CD14-positive monocyte (primary cell): Measurements from ENCODE around the gene TOM1. TPM values are rescaled to one million over a fixed set of nuclear protein-coding genes. Genes with fewer than 3 reads are reported as not detected.

Experiments used
- DNase-seq, 3 donors: peaks; one replicate each; pipeline ENCODE4 v3.0.0-alpha.2; 2011 to 2022
- H2AFZ ChIP-seq: 2 replicates; pipeline ENCODE4 v1.6.0; 2012; ENCODE audit warnings: mild to moderate bottlenecking, low read depth, low read length, inconsistent platforms; ENCODE audit not compliant: insufficient read depth, poor library complexity, severe bottlenecking
- H3K27ac ChIP-seq, 2 donors: 1 replicate in 1 of 2; 2 replicates in 1 of 2; pipeline ENCODE4 v1.5.1; 2012 to 2013; ENCODE audit warnings: low read length in 2 of 2, control low read depth in 1 of 2, inconsistent platforms in 1 of 2, low read depth in 1 of 2, mild to moderate bottlenecking in 1 of 2
- H3K27me3 ChIP-seq, 2 donors: one replicate each; pipeline versions ENCODE4 v1.6.0 to v1.6.1; 2011 to 2013; ENCODE audit warnings: low read length in 2 of 2; ENCODE audit not compliant: control insufficient read depth in 2 of 2, insufficient read depth in 2 of 2
- H3K36me3 ChIP-seq, 2 donors: replicated peaks in 1 of 2; 1 replicate in 1 of 2; 2 replicates in 1 of 2; pipeline versions ENCODE4 v1.5.1 to v1.6.1; 2012 to 2013; ENCODE audit warnings: low read length in 2 of 2, control low read depth in 1 of 2, inconsistent platforms in 1 of 2, mild to moderate bottlenecking in 1 of 2; ENCODE audit not compliant: insufficient read depth in 2 of 2, control insufficient read depth in 1 of 2
- H3K4me1 ChIP-seq, 2 donors: 1 replicate in 1 of 2; 2 replicates in 1 of 2; pipeline versions ENCODE4 v1.5.1 to v1.6.1; 2012 to 2013; ENCODE audit warnings: low read length in 2 of 2, control low read depth in 1 of 2, inconsistent platforms in 1 of 2, mild to moderate bottlenecking in 1 of 2, moderate library complexity in 1 of 2; ENCODE audit not compliant: insufficient read depth in 2 of 2, control insufficient read depth in 1 of 2
- H3K4me2 ChIP-seq: replicated peaks from 2 replicates; pipeline ENCODE3; 2012; ENCODE audit warnings: low read length, moderate library complexity, mild to moderate bottlenecking; ENCODE audit not compliant: poor library complexity, severe bottlenecking; ENCODE audit errors: extremely low read depth
- H3K4me3 ChIP-seq, 3 experiments: fragments of 200-600 bp in 1 of 3; sonication (generic) in 1 of 3; replicated peaks in 1 of 3; 1 replicate in 2 of 3; 2 replicates in 1 of 3; pipeline ENCODE4 v1.5.1; 2011 to 2013; ENCODE audit warnings: low read length in 3 of 3, mild to moderate bottlenecking in 3 of 3, control low read depth in 2 of 3, low read depth in 2 of 3, inconsistent platforms in 1 of 3, moderate library complexity in 1 of 3
- H3K79me2 ChIP-seq: 2 replicates; pipeline ENCODE4 v1.6.0; 2012; ENCODE audit warnings: mild to moderate bottlenecking, control low read depth, inconsistent platforms, low read length, moderate library complexity; ENCODE audit not compliant: insufficient read depth
- H3K9ac ChIP-seq: 2 replicates; pipeline ENCODE4 v1.6.0; 2017; ENCODE audit warnings: low read length, mild to moderate bottlenecking; ENCODE audit not compliant: insufficient read depth, poor library complexity, severe bottlenecking
- H3K9me3 ChIP-seq, 2 donors: replicated peaks in 1 of 2; 1 replicate in 1 of 2; 2 replicates in 1 of 2; pipeline versions ENCODE4 v1.5.1 to v1.6.1; 2012 to 2013; ENCODE audit warnings: low read length in 2 of 2, control low read depth in 1 of 2; ENCODE audit not compliant: control insufficient read depth in 1 of 2, insufficient read depth in 1 of 2
- H4K20me1 ChIP-seq: 2 replicates; pipeline ENCODE4 v1.6.0; 2012; ENCODE audit warnings: mild to moderate bottlenecking, low read length, control low read depth, moderate library complexity; ENCODE audit not compliant: insufficient read depth
- H3K27ac Mint-ChIP-seq, 7 donors: one replicate each; pipeline ENCODE4 v1.8.0; 2020; ENCODE audit warnings: mild to moderate bottlenecking in 7 of 7, mixed read lengths in 7 of 7, moderate library complexity in 6 of 7, inconsistent platforms in 2 of 7
- H3K27me3 Mint-ChIP-seq, 3 donors: one replicate each; pipeline ENCODE4 v1.8.0; 2021 to 2022; ENCODE audit warnings: low read depth in 3 of 3, mild to moderate bottlenecking in 3 of 3, mixed read lengths in 3 of 3, moderate library complexity in 3 of 3, inconsistent platforms in 1 of 3
- H3K36me3 Mint-ChIP-seq, 2 donors: one replicate each; pipeline ENCODE4 v1.8.0; 2020; ENCODE audit warnings: mixed read lengths in 2 of 2, inconsistent platforms in 1 of 2, mild to moderate bottlenecking in 1 of 2
- H3K4me1 Mint-ChIP-seq: one replicate; pipeline ENCODE4 v1.8.0; 2020; ENCODE audit warnings: mild to moderate bottlenecking, mixed read lengths
- H3K4me3 Mint-ChIP-seq, 2 donors: one replicate each; pipeline ENCODE4 v1.8.0; 2020; ENCODE audit warnings: mild to moderate bottlenecking in 2 of 2, mixed read lengths in 2 of 2, moderate library complexity in 1 of 2
- H3K9me3 Mint-ChIP-seq, 7 donors: one replicate each; pipeline ENCODE4 v1.8.0; 2020 to 2022; ENCODE audit warnings: mixed read lengths in 7 of 7, mild to moderate bottlenecking in 6 of 7, moderate library complexity in 6 of 7, inconsistent platforms in 2 of 7
- WGBS: methylation state at CpG from one replicate; pipeline ENCODE4 v1.1.5; 2013; ENCODE audit warnings: missing lambda C conversion rate; ENCODE audit not compliant: insufficient coverage; 5-methylcytosine and 5-hydroxymethylcytosine counted together
- intact Hi-C, 2 donors: fragments of 100-400 bp; cut with micrococcal nuclease; formaldehyde crosslinking; loops; one replicate each; pipeline versions ENCODE4 v1.15.0 to v1.15.1; 2023
- polyA plus RNA-seq, 3 donors: library from polyadenylated mRNA; depleted of rRNA in 1 of 3; unstranded in 2 of 3; stranded (reverse) in 1 of 3; fragments of 300-500 nt in 2 of 3; fragments of >200 nt in 1 of 3; fragmentation: Illumina TruSeq in 2 of 3; gene quantifications; 1 replicate in 2 of 3; 2 replicates in 1 of 3; pipeline ENCODE4 v1.2.3, GENCODE V29; 2012 to 2021
- TF ChIP-seq, protein P1 (sequence below): fragments of 200-600 bp; IDR thresholded peaks from one replicate; pipeline ENCODE4 v1.8.0; 2022; ENCODE audit warnings: antibody characterized with exemption, mild to moderate bottlenecking

TOM1 gene
- polyA plus RNA-seq, 3 donors: 80.5 to 167 (median 120) TPM

DNA sequence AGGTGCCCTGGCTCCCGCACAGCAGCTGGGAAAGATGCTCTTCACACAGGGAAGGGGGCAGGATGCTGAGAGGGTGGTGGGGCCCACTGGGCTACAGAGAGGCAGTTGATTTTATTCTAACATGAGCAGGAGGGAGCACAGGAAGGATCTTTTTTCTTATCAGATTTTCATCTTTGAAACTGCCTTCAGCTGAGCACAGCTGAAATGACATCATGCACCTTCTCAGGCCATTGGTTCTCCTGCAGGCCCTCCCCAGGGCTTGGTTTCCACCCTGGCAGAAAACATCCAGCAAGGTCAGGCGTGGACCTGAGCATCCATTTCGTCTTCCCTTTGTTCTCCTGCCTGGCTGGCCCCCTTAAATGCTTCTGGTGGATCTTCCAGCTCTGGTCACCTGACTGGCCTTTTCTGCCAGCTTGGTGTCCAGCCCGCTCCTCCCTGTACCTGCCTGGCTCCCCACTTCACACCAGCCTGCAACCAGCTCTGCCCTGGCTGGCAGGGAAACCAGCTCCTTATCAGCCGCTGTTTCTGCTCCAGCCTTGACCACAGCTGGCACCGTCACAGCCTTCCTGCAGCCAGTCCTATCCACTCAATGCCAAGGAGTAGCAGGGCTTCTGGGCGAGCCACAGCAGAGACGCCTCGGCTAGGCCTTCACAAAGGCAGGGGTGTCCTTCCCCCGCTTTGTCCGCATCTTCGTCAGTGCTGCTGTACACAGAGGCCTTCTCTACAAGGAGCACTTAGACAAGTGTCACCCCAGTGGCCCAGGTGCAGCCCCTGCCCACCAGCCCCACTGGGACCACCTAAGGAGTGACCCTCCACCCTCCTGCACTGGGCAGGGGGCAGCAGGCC lies 36.5 kb downstream of the TOM1 start:
- Histone ChIP-seq H3K9ac (no peak overlapping the region), H3K9me3 (no peaks in the 10 kb centered on the region), H3K27me3 (no peaks in the 10 kb centered on the region), H3K79me2 (no peaks in the 10 kb centered on the region), H3K4me3 (no peak overlapping the region), H3K36me3 (peaks cover 94 to 100% of the 10 kb centered on the region in 2 donors), H3K27ac (no peak overlapping the region), H3K4me2 (no peak overlapping the region), H4K20me1 (peaks cover 41% of the 10 kb centered on the region), H2AFZ (no peak overlapping the region), H3K4me1 (peaks cover 6% of the 10 kb centered on the region in 2 donors)
- no peak for DNase-seq
- Mint-ChIP-seq H3K27me3 (peaks cover 0 to 5% (median 3%) of the 10 kb centered on the region in 3 donors), H3K36me3 (peaks cover 80 to 85% of the 10 kb centered on the region in 2 donors), H3K4me3 (no peak overlapping the region), H3K4me1 (peaks cover 18% of the 10 kb centered on the region), H3K27ac (peak overlapping the region in 4 of 7 donors; percentile 47 to 87 (median 82)), H3K9me3 (no peaks in the 10 kb centered on the region)
- WGBS: 93% methylated on average over 11 of the region's 12 CpGs
- TF ChIP-seq, protein P1, sequence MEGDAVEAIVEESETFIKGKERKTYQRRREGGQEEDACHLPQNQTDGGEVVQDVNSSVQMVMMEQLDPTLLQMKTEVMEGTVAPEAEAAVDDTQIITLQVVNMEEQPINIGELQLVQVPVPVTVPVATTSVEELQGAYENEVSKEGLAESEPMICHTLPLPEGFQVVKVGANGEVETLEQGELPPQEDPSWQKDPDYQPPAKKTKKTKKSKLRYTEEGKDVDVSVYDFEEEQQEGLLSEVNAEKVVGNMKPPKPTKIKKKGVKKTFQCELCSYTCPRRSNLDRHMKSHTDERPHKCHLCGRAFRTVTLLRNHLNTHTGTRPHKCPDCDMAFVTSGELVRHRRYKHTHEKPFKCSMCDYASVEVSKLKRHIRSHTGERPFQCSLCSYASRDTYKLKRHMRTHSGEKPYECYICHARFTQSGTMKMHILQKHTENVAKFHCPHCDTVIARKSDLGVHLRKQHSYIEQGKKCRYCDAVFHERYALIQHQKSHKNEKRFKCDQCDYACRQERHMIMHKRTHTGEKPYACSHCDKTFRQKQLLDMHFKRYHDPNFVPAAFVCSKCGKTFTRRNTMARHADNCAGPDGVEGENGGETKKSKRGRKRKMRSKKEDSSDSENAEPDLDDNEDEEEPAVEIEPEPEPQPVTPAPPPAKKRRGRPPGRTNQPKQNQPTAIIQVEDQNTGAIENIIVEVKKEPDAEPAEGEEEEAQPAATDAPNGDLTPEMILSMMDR: no peak
- intact Hi-C loops: no loop called here

DNA sequence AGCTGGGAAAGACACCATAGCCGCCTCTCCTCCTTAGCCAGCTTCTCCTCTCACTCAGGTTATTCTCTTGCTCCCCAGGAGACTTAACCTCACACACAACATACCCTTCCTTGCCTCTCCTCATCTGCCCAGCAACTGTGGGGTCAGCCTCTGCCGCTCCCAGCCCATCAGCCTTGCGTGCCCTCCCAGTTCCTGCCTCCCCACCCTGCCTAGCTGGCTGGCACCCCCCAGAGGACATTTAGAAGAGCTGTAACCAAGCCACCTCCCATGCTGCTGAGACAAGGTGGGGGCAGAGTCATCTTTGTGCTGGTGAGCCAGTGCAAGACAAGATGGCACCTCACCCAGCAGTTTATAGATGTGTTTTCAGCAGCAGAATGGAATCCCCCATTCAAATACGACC lies 38.2 kb downstream of the TOM1 start:
- intact Hi-C loops: no loop called here
- Histone ChIP-seq H3K27ac (no peak overlapping the region), H4K20me1 (peaks cover 46% of the 10 kb centered on the region), H3K4me1 (peaks cover 3% of the 10 kb centered on the region in 2 donors), H3K79me2 (no peaks in the 10 kb centered on the region), H3K4me3 (no peak overlapping the region), H2AFZ (no peak overlapping the region), H3K9me3 (no peaks in the 10 kb centered on the region), H3K4me2 (no peak overlapping the region), H3K36me3 (peaks cover 95 to 100% of the 10 kb centered on the region in 2 donors), H3K27me3 (no peaks in the 10 kb centered on the region), H3K9ac (no peak overlapping the region)
- Mint-ChIP-seq H3K9me3 (no peaks in the 10 kb centered on the region), H3K27ac (peak overlapping the region in 5 of 7 donors; percentile 44 to 84 (median 50)), H3K36me3 (peaks cover 62 to 75% of the 10 kb centered on the region in 2 donors), H3K4me3 (no peak overlapping the region), H3K27me3 (peaks cover 0 to 5% (median 3%) of the 10 kb centered on the region in 3 donors), H3K4me1 (peaks cover 12% of the 10 kb centered on the region)
- TF ChIP-seq, protein P1: peak; percentile 8
- no peak for DNase-seq
- 93% methylated on average over 3 of the region's 4 CpGs for WGBS
